Astrocyte (in vitro differentiated cells and primary cell): ENCODE measurements around the gene FBLN1.

ENCODE experiments used
- EZH2 ChIP-seq: IDR thresholded peaks from 2 replicates; pipeline ENCODE4 v1.6.1; 2012; ENCODE audit warnings: mild to moderate bottlenecking, low read length, inconsistent platforms; ENCODE audit not compliant: insufficient read depth
- TF ChIP-seq, protein P1 (sequence below): IDR thresholded peaks from 2 replicates; pipeline ENCODE4 v1.5.1; 2011; ENCODE audit warnings: low read depth, mild to moderate bottlenecking, inconsistent platforms, low read length, moderate library complexity; ENCODE audit not compliant: insufficient read depth

DNA sequence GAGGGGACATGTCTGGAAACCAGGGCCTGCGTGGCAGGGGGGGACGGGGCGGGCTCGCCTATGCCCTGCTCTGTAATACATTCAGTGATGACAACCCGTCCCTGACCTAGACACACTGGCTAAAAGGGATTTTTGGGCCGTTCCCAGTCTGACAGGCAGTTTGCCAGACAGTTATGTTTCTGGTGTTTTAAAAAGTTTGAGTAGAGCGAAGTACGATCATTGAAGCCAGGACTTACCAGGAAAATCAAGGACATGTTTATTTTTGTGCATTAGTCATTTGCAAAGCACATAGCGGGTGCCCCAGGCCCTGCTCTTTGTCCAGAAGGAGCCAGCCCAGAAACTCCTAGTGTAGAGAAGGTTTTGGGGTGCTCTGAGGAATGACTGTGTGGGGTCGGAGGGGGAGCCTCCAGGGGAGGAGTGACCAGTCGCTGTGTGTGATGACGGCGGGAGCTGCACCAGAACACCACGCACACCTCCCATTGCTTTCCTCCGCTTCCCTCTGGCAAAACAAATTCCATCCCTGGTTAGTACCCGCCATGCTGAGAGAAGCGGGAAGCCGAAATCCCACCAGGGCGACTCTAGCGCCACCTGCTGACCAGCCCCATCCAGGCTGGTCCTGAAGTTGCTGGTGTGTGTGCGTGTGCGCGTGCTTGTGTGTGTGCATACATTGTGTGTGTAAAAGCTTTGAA, 50.8 kb downstream of the FBLN1 start:
- TF ChIP-seq, protein P1, sequence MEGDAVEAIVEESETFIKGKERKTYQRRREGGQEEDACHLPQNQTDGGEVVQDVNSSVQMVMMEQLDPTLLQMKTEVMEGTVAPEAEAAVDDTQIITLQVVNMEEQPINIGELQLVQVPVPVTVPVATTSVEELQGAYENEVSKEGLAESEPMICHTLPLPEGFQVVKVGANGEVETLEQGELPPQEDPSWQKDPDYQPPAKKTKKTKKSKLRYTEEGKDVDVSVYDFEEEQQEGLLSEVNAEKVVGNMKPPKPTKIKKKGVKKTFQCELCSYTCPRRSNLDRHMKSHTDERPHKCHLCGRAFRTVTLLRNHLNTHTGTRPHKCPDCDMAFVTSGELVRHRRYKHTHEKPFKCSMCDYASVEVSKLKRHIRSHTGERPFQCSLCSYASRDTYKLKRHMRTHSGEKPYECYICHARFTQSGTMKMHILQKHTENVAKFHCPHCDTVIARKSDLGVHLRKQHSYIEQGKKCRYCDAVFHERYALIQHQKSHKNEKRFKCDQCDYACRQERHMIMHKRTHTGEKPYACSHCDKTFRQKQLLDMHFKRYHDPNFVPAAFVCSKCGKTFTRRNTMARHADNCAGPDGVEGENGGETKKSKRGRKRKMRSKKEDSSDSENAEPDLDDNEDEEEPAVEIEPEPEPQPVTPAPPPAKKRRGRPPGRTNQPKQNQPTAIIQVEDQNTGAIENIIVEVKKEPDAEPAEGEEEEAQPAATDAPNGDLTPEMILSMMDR = peak; percentile 98
- no peak for TF ChIP-seq EZH2
